Mesenchymal stem cell (in vitro differentiated cells and primary cell): ENCODE measurements around the gene PHF5A.
"Not testable (repeated sequence)": the region's sequence is repeated elsewhere in the genome, so short reads cannot be mapped to it uniquely, and the experiment has no call there.

Experiments used
- DNase-seq: peaks from one replicate; pipeline ENCODE4 v3.0.0-alpha.2; 2013
- H2AFZ ChIP-seq: one replicate; pipeline ENCODE4 v1.6.1; 2013; ENCODE audit warnings: low read depth, mild to moderate bottlenecking, control low read depth, inconsistent platforms, low read length, moderate library complexity
- H2AK5ac ChIP-seq: 2 replicates; pipeline ENCODE4 v1.6.1; 2013; ENCODE audit warnings: low read length, moderate library complexity, mild to moderate bottlenecking, inconsistent platforms; ENCODE audit not compliant: severe bottlenecking
- H2BK120ac ChIP-seq: one replicate; pipeline ENCODE4 v1.6.1; 2013; ENCODE audit warnings: low read depth, mild to moderate bottlenecking, inconsistent platforms, low read length, moderate library complexity
- H2BK12ac ChIP-seq, 2 experiments: one replicate each; pipeline ENCODE4 v1.6.1; 2013; ENCODE audit warnings: inconsistent platforms in 2 of 2, low read length in 2 of 2, mild to moderate bottlenecking in 2 of 2, moderate library complexity in 2 of 2, control low read depth in 1 of 2
- H2BK15ac ChIP-seq: one replicate; pipeline ENCODE4 v1.6.1; 2013; ENCODE audit warnings: mild to moderate bottlenecking, low read depth, inconsistent platforms; ENCODE audit not compliant: poor library complexity, severe bottlenecking
- H2BK5ac ChIP-seq: 2 replicates; pipeline ENCODE4 v1.6.1; 2013; ENCODE audit warnings: low read depth, mild to moderate bottlenecking, low read length, control low read depth, inconsistent platforms; ENCODE audit not compliant: poor library complexity, severe bottlenecking
- H3K14ac ChIP-seq, 2 experiments: one replicate each; pipeline ENCODE4 v1.6.1; 2013; ENCODE audit warnings: inconsistent platforms in 2 of 2, low read length in 2 of 2, control low read depth in 1 of 2, mild to moderate bottlenecking in 1 of 2, moderate library complexity in 1 of 2
- H3K18ac ChIP-seq, 2 experiments: one replicate each; pipeline ENCODE4 v1.6.1; 2013; ENCODE audit warnings: inconsistent platforms in 2 of 2, low read length in 2 of 2, control low read depth in 1 of 2, low read depth in 1 of 2, mild to moderate bottlenecking in 1 of 2
- H3K23ac ChIP-seq, 2 experiments: one replicate each; pipeline ENCODE4 v1.6.1; 2013; ENCODE audit warnings: inconsistent platforms in 2 of 2, low read length in 2 of 2, mild to moderate bottlenecking in 2 of 2, moderate library complexity in 2 of 2, control low read depth in 1 of 2
- H3K27ac ChIP-seq: 2 replicates; pipeline ENCODE4 v1.5.1; 2013; ENCODE audit warnings: mild to moderate bottlenecking, moderate library complexity, low read length, control low read depth, inconsistent platforms; ENCODE audit not compliant: poor library complexity, severe bottlenecking
- H3K27me3 ChIP-seq, 2 experiments: 2 replicates each; pipeline versions ENCODE4 v1.6.1 to v1.7.0; 2013; ENCODE audit warnings: low read length in 2 of 2, mild to moderate bottlenecking in 2 of 2, moderate library complexity in 2 of 2, control low read depth in 1 of 2, inconsistent platforms in 1 of 2; ENCODE audit not compliant: control insufficient read depth in 1 of 2, insufficient read depth in 1 of 2
- H3K36me3 ChIP-seq, 2 experiments: 2 replicates each; pipeline versions ENCODE4 v1.6.1 to v1.7.0; 2013; ENCODE audit warnings: low read length in 2 of 2, control low read depth in 1 of 2, inconsistent platforms in 1 of 2, low read depth in 1 of 2, mild to moderate bottlenecking in 1 of 2; ENCODE audit not compliant: insufficient read depth in 2 of 2, control insufficient read depth in 1 of 2
- H3K4ac ChIP-seq, 2 experiments: one replicate each; pipeline ENCODE4 v1.6.1; 2013; ENCODE audit warnings: inconsistent platforms in 2 of 2, low read length in 2 of 2, mild to moderate bottlenecking in 2 of 2, moderate library complexity in 2 of 2, control low read depth in 1 of 2, low read depth in 1 of 2
- H3K4me1 ChIP-seq: 2 replicates; pipeline ENCODE4 v1.6.1; 2013; ENCODE audit warnings: low read depth, low read length, control low read depth; ENCODE audit not compliant: control insufficient read depth, insufficient read depth
- H3K4me2 ChIP-seq: 2 replicates; pipeline ENCODE4 v1.6.1; 2013; ENCODE audit warnings: low read length, mild to moderate bottlenecking, inconsistent platforms; ENCODE audit not compliant: poor library complexity, severe bottlenecking
- H3K4me3 ChIP-seq, 2 experiments: 2 replicates each; pipeline versions ENCODE4 v1.5.1 to v1.7.0; 2013; ENCODE audit warnings: low read length in 2 of 2, mild to moderate bottlenecking in 2 of 2, control low read depth in 1 of 2, low read depth in 1 of 2; ENCODE audit not compliant: insufficient read depth in 1 of 2
- H3K79me1 ChIP-seq: replicated peaks from 2 replicates; pipeline ENCODE4 v1.6.1; 2013; ENCODE audit warnings: mild to moderate bottlenecking, control low read depth, low read length, inconsistent platforms; ENCODE audit not compliant: poor library complexity, severe bottlenecking
- H3K9ac ChIP-seq: 2 replicates; pipeline ENCODE4 v1.7.0; 2013; ENCODE audit warnings: mild to moderate bottlenecking, low read length, moderate library complexity
- H3K9me3 ChIP-seq: 2 replicates; pipeline ENCODE4 v1.7.0; 2013; ENCODE audit warnings: mild to moderate bottlenecking, low read length; ENCODE audit not compliant: control insufficient read depth
- H4K8ac ChIP-seq: one replicate; pipeline ENCODE4 v1.6.1; 2013; ENCODE audit warnings: inconsistent platforms, mild to moderate bottlenecking, low read length, moderate library complexity
- H4K91ac ChIP-seq: one replicate; pipeline ENCODE4 v1.6.1; 2013; ENCODE audit warnings: mild to moderate bottlenecking, low read length, inconsistent platforms
- WGBS: methylation state at CpG from one replicate; pipeline ENCODE4 v1.1.7; 2013; ENCODE audit warnings: mixed read lengths; 5-methylcytosine and 5-hydroxymethylcytosine counted together

PHF5A gene

GRCh38 chr22:41444360-41445128 is 23.9 kb downstream of the PHF5A start:
- Histone ChIP-seq H3K27me3 (no peaks in the 10 kb centered on the region), H3K4me1 (peaks cover 10% of the 10 kb centered on the region), H3K9me3 (no peaks in the 10 kb centered on the region), H3K14ac (peak overlapping the region in 1 of 2 experiments; percentile 87), H2BK12ac (no peak overlapping the region), H2AK5ac (peak overlapping the region; percentile 64), H3K36me3 (peaks cover 12 to 15% of the 10 kb centered on the region in 2 experiments), H3K79me1 (no peaks in the 10 kb centered on the region), H3K9ac (peak overlapping the region; percentile 99), H2BK15ac (peak overlapping the region; percentile 53), H2BK5ac (no peak overlapping the region), H3K27ac (peak overlapping the region; percentile 81), H3K4me2 (peak overlapping the region; percentile 89), H2AFZ (no peak overlapping the region), H3K23ac (no peak overlapping the region), H2BK120ac (no peak overlapping the region), H4K91ac (no peak overlapping the region), H4K8ac (peak overlapping the region; percentile 29), H3K18ac (peak overlapping the region; percentile 73 to 97), H3K4me3 (peak overlapping the region; percentile 93 to 99), H3K4ac (peak overlapping the region; percentile 46 to 85)
- under 1% methylated on average over 30 of the region's 35 CpGs for WGBS
- peak; percentile 99 for DNase-seq

- Histone ChIP-seq H3K9me3 (no peaks in the 10 kb centered on the region), H2BK5ac (no peak overlapping the region), H3K36me3 (peaks cover 27% of the 10 kb centered on the region in 2 experiments), H2BK15ac (no peak overlapping the region), H2BK120ac (no peak overlapping the region), H2BK12ac (no peak overlapping the region), H3K4me2 (no peak overlapping the region), H3K79me1 (peaks cover under 1% of the 10 kb centered on the region), H2AFZ (no peak overlapping the region), H3K4ac (no peak overlapping the region), H3K4me3 (peak overlapping the region in 1 of 2 experiments; percentile 40), H4K8ac (no peak overlapping the region), H3K14ac (no peak overlapping the region), H3K23ac (no peak overlapping the region), H3K9ac (peak overlapping the region; percentile 46), H3K27ac (no peak overlapping the region), H2AK5ac (no peak overlapping the region), H4K91ac (no peak overlapping the region), H3K4me1 (peaks cover 16% of the 10 kb centered on the region), H3K18ac (no peak overlapping the region), H3K27me3 (no peaks in the 10 kb centered on the region)
- no peak for DNase-seq
- 98% methylated on average over 1 of the region's 2 CpGs for WGBS
Observed at GRCh38 chr22:41442240-41442792, 26.2 kb downstream of the PHF5A start.

GRCh38 chr22:41440511-41440910 is 28.0 kb downstream of the PHF5A start:
- not testable (repeated sequence) for DNase-seq, H3K23ac ChIP-seq, H3K18ac ChIP-seq, H2BK5ac ChIP-seq, H2BK12ac ChIP-seq, H2BK120ac ChIP-seq, H3K9ac ChIP-seq, H3K27ac ChIP-seq, H3K9me3 ChIP-seq, H3K14ac ChIP-seq, H3K4ac ChIP-seq, H3K4me2 ChIP-seq, H3K79me1 ChIP-seq, H3K4me3 ChIP-seq, H3K27me3 ChIP-seq, H4K91ac ChIP-seq, H4K8ac ChIP-seq, H2AFZ ChIP-seq, H2AK5ac ChIP-seq, H2BK15ac ChIP-seq
- Histone ChIP-seq H3K36me3 (peaks cover 45% of the 10 kb centered on the region in 2 experiments), H3K4me1 (peaks cover 16% of the 10 kb centered on the region)
- 99% methylated on average over 3 of the region's 5 CpGs for WGBS

GRCh38 chr22:41437198-41437597 is 31.3 kb downstream of the PHF5A start:
- Histone ChIP-seq H3K79me1 (peaks cover 24% of the 10 kb centered on the region), H3K27me3 (no peaks in the 10 kb centered on the region), H2BK120ac (no peak overlapping the region), H4K91ac (no peak overlapping the region), H3K14ac (no peak overlapping the region), H3K4me2 (no peak overlapping the region), H3K18ac (no peak overlapping the region), H2BK12ac (no peak overlapping the region), H2BK15ac (no peak overlapping the region), H3K4me1 (peaks cover 12% of the 10 kb centered on the region), H3K4ac (no peak overlapping the region), H2BK5ac (no peak overlapping the region), H3K4me3 (no peak overlapping the region), H4K8ac (no peak overlapping the region), H2AFZ (no peak overlapping the region), H3K36me3 (peaks cover 60 to 63% of the 10 kb centered on the region in 2 experiments), H3K27ac (no peak overlapping the region), H2AK5ac (no peak overlapping the region), H3K23ac (no peak overlapping the region), H3K9me3 (no peaks in the 10 kb centered on the region), H3K9ac (no peak overlapping the region)
- no peak for DNase-seq
- 96% methylated on average over 7 of the region's 7 CpGs for WGBS
